NCI-H748 (cell line): ENCODE data around the gene WHAMM.
A peak's percentile ranks its signal among the peaks of the same experiment; 100 is the strongest.
"Not testable (repeated sequence)": the region's sequence is repeated elsewhere in the genome, so short reads cannot be mapped to it uniquely, and the experiment has no call there.

Experiments
- DNase-seq: peaks from one replicate; lab custom pipeline; 2025; ENCODE audit not compliant: unreplicated experiment; lab: John Stamatoyannopoulos, UW

Gene WHAMM, protein sequence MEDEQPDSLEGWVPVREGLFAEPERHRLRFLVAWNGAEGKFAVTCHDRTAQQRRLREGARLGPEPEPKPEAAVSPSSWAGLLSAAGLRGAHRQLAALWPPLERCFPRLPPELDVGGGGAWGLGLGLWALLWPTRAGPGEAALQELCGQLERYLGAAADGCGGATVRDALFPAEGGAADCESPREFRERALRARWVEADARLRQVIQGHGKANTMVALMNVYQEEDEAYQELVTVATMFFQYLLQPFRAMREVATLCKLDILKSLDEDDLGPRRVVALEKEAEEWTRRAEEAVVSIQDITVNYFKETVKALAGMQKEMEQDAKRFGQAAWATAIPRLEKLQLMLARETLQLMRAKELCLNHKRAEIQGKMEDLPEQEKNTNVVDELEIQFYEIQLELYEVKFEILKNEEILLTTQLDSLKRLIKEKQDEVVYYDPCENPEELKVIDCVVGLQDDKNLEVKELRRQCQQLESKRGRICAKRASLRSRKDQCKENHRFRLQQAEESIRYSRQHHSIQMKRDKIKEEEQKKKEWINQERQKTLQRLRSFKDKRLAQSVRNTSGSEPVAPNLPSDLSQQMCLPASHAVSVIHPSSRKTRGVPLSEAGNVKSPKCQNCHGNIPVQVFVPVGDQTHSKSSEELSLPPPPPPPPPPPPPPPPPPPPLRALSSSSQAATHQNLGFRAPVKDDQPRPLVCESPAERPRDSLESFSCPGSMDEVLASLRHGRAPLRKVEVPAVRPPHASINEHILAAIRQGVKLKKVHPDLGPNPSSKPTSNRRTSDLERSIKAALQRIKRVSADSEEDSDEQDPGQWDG

DNA sequence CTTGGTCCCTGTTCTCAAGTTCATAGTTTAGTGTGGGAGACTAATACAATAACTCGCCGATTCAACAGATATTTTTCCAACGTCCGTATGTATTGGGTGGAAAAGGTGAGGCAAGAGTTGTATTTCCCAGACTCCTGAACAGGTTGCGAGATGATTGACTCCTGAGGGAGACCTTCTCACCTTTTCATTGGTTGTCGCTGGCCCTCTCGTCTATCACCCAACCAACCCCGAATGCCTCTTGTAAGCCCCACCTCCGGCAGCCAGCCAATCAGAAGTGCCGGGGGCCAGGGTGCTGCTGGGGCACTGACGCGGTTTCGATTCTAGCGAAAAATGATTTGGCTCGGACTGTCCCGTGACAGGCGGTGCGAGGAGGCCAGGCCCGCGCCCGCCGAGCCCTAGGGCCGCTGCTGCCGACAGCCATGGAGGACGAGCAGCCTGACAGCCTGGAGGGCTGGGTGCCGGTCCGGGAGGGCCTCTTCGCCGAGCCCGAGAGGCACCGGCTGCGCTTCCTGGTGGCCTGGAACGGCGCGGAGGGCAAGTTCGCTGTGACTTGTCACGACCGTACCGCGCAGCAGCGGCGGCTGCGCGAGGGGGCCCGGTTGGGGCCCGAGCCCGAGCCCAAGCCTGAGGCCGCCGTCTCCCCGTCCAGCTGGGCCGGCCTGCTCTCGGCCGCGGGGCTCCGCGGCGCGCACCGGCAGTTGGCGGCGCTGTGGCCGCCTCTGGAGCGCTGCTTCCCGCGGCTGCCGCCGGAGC, at the start of gene WHAMM:
Gene WHAMM (plus strand): TSS at position 321 of the 753 bp plus-strand sequence. CDS start 99 bp downstream, at position 420.
- peak; percentile 93 for DNase-seq

DNA sequence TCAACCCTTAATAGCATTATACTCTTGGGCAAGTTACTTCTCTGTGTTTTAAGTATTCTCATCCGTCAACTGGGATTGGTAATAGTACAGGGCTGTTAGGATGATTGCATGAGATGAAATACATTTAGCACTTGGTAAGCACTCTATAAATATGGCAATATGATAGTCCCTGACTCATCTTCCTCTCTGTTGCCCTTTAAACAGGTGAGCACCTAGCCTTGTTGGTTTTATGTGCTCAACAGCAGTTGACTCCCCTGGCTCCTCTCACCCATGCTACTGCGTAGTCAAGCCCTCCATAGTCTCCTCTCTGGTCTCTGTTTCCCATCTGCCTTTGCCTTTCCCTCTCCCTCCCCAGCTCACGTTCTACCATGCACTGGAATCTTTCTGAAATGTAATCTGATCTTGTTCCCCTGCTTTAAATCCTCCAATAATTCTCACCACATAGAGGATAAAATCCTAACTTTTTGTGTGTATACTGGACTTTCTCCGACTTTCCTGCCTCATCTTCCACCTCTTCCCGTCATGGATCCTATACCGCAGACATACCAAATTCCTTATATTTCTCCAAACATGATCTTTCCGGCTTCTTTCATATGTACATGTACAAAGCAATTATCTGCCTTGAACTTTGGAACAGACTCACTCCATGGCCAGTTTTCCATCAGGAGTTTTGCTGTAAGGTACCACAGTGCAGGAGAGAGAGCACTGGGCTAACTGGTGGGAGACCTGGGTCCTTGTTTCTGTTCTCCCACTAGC, 45.9 kb upstream of the WHAMM start:
- no peak for DNase-seq

DNA sequence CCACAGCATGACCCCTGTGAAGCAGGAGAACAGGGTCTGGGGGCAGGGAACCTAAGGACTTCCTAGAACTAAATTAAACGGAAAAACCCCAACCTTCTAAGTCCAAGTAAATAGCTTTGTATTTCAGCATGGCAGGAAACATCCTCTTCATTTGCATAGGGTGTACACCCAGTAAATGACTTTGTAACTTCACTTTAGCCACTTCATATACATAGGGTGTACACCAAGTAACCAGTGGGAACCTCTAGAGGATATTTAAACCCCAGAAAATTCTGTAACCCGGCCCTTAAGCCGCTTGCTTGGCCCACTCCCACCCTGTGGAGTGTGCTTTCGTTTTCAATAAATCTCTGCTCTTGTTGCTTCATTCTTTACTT, 45.3 kb upstream of the WHAMM start:
- DNase-seq, result no peak

DNA sequence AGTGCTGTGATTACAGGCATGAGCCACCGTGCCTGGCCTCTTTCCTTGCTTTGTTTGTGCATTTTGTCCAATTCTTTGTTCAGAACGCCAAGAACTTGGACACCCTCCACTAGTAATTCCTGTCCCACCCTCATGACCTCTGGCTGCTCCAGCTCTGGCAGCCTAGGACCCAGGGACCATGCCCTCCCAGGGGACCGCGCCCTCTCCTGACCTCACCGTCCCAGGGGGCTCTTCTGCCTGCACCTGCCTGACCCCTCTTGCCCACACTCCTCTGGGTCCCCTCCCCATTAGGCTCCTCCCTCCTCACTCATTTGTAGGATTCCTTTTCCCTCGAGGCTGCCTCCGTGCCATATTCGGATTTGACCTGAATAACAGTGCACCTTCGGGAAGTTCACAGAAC, 44.7 kb upstream of the WHAMM start:
- DNase-seq, result no peak

DNA sequence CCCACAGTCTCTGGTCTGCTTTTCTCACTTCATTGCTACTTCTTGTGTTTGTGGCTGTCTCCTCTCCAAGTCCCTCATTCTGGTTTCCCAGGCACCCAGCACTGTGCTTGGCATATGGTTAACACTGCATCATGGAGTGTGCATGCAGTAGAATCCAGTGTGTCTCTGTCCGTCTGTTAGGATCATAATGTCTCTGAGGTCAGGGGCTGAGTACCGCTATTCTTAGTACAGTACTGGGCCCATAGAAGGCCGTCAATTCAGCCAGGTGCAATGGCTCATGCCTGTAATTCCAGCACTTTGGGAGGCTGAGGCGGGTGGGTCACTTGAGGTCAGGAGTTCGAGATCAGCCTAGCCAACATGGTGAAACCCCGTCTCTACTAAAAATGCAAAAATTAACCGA, 43.2 kb upstream of the WHAMM start:
- DNase-seq, result not testable (repeated sequence)

DNA sequence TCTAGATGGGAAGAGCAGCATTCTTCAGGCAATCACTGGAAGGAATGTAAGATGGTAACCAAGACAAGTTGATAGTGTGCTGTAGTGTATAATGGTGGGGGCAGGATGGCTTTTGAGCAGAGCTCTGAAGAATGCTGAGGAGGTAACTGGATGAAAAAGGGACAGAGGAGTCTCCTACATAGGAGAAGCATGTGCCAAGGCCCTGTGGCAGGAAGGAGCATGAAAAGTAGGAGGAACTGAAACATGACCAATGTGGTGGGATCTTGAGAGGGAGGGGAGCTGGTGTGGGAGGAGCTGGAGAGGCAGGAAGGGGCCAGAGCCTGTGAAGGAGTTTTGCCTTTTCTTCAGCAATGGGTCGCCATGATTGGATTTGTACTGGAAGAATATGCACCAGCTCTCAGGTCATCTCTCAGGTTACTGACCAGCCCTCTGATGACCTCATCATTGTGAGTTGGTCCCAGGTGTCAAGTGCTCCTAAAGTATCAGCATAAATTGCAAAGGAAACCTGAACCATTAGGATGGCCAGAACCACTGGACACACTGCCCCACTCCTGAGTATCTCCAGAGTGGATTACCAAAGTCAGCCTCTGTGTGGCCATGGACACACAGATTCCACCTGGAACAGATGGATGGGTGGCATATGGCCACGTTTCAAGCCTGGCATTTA, 42.1 kb upstream of the WHAMM start:
- no peak for DNase-seq

DNA sequence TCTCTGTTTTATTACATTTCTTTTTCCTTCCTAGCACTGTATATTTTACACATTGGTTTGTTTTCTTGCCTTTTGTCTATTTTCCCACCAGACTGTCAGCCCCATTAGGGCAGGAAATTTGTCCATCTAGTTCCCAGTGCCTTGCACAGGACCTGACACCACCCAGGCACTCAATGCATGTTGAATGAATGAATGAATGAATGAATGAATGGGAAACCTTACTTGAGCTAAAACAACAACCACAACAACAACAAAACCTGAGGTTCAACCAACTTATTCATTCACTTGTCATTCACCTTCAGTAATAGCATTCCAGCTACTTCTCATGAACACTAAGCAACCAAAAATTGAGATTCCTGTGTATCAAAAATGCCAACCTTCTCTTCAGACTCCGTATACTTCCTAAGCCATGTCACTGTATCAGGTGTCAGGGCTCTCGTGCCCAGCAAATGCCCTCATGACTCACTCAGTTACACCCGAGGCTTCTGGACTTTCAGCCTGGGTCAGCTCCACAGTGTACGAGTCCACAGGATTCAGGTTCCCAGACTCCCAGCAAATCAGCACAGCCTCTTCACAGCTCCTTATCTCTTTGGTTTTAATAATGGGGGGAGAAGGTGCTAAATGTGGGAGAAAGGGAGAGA, 40.9 kb upstream of the WHAMM start:
- no peak for DNase-seq

DNA sequence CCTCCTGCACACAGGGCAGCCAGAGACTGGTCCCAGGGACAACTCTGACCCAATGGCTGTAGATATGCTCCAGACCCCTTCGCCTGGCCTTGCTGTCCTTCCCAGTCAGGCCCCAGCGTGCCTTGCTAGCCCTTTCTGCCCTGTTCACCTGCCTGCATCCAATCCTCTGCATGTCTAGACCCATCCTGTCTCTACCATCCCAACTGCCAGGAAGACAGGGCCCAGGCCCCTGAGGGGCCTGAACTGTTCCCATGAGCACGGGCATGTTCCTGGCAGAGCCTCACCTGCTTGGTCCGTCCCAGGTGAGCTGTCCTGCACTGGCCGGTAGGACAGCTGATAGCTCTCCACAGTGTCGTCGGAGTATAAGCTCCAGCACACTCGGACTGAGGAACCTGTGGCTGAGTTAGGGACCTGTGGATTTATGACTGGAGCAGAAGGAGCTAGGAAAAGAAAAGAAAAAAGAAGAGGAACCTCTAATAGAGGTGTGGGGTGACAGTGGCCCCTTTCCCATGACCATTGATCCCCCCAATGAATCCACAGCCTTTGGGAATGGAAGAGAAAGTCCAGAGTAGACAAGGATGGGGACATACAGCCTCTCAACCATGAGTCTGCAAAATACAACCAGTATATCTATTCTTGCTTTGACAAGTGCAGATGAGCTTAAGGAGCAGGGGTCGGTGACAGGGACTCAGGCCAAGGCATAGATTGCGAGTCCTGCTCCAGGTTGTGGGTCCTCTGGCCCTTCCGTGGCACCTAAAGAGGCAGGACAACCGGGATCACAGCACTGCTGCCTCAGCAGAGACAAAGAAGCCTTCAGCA, 37.4 kb upstream of the WHAMM start:
- no peak for DNase-seq

DNA sequence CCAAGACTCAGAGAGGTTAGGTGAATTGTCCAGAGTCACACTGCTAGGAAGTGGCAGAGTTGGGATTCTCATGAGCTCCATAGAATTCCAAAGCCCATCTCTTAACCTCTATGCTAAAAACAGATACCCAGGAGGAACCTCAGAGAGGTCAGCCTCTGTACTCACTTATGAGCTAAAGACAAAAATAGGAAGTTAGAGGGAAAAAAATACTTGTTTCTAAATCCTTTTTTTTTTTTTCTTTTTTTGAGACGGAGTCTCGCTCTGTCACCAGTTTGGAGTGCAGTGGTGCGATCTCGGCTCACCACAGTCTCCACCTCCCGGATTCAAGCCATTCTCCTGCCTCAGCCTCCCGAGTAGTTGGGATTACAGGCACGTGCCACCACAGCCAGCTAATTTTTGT, 34.9 kb upstream of the WHAMM start:
- no peak for DNase-seq

DNA sequence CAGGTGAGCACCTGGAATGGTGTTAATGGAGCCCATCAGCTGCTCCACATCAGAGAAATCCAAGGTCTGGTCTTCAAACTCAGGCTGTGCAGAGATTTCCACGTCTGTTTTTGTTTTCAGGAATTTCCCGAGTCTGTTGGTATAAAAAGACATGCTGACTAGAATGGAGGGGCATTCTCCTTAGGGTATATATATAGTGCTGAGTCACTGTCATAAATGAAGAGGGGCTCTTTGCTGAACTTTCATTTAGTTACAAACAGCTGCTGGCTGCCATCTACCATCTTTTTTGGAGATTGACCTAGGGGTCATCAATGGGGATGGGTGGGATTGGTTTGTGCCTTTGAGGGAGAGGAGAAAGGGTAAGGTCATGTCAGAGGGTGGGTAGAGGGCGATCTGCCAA, 30.7 kb upstream of the WHAMM start:
- no peak for DNase-seq

DNA sequence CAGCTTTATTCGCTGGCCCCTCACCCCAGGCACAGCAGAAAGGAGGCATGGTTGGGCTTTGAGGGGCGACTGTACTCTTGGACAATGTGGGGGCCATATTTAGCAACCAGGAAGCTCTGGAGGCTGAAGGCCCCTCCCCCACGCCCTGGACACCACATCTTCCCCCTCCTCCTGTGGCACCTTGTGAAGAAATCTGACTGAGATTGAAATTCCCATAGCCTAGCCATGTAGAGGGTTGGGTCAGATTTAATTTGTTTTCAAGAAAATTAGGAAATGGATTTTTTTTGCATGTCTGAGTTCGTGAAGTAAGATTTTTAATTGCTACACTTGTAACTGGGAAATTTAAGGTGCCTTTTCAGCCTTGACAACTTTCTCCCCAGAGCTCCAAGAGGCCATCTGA, 28.1 kb upstream of the WHAMM start:
- no peak for DNase-seq

DNA sequence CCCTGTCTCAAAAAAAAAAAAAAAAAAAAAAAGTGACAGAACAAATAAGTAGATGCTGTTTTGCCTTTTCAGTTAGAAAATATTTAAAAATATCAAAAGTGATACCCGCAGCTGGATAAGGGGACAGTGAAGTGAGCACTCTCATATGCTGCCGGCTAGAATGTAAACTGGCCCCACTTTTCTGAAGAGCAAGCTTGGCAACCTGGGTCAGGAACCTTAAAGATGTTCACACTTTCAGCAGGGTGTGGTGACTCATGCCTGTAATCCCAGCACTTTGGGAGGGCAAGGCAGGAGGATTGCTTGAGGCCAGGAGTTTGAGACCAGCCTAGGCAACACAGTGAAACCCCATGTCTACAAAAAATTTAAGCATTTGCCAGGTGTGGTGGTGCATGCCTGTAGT, 20.9 kb upstream of the WHAMM start:
- no peak for DNase-seq

DNA sequence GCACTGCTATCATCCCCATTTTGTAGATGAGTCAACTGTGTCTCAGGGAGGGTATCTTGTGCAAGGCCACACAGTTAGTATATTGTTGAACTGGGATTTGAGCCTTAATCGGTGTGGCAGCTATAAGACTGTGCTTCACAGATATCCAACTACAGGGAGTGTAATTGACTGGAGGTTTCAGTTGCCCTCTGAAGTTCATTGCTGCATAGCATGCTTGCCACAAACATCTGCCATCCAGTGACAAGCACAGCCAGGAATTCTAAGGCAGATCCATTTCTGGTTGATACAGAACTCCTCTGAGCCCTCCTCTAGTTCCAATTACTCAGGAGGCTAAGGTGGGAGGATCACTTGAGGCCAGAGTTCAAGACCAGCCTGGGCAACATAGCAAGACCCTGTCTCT, 19.9 kb upstream of the WHAMM start:
- no peak for DNase-seq

DNA sequence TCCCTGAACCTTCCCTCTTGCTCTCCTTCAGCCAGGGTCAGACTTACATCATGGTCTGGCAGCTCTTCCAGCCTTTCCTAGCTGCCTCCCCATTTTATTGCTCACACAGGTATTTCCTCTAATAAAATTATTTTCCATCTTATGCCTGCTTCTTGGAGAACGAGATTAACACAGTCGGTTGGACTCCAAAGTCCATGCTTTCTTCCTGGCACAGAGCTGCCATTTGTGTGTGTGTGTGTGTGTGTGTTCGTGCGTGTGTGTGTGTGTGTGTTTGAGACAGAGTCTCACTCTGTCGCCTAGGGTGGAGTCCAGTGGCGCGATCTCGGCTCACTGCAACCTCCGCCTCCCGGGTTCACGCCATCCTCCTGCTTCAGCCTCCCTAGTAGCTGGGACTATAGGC, 19.1 kb upstream of the WHAMM start:
- DNase-seq, result no peak

DNA sequence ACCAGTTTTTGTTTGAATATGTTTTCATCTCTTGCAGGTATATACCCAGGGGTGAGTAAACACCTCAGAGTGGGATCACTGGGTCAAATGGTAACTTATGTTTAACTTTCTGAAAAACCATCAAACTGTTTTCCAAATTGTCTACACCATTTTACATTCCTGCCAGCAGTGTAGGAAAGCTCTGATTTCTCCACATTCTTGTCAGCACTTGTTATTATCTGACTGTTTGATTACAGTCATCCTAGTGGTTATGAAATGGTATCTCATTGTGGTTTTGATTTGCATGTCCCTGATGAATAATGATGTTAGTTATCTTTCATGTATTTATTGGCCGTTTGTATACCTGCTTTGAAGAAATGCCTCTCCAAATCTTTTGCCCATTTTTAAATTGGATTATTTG, 17.4 kb upstream of the WHAMM start:
- DNase-seq, result no peak

DNA sequence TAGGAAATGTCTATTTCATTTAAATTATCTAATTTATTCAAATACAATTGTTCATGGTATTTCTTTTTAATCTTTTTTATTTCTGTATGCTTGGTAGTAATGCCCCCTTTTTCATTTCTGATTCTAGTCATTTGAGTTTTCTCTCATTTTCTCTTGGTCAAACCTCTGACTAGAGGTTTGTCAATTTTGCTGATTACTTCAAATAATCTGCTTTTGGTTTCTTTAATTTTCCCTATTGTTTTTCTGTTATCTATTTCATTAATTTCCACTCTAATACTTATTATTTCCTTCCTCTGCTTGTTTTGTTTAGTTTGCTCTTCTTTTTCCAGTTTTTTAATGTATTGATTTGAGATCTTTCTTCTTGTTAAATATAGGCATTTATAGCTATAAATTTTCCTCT, 15.7 kb upstream of the WHAMM start:
- DNase-seq, result no peak

DNA sequence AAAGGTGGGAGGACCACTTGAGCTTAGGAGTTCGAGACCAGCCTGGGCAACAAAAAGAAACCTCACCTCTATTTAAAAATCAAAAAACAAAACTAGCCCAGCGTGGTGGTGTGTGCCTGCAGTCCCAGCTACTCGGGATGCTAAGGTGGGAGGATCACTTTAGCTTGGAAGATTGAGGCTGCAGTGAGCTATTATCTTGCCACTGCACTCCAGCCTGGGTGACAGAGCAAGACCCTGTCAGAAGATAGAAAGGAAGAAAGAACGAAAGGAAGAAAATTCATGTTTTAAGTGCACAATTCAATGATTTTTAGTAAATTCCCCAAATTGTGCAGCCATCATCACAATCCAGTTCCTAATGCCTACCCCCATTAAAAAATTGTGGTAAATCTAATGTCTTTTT, 11.3 kb upstream of the WHAMM start:
- no peak for DNase-seq

DNA sequence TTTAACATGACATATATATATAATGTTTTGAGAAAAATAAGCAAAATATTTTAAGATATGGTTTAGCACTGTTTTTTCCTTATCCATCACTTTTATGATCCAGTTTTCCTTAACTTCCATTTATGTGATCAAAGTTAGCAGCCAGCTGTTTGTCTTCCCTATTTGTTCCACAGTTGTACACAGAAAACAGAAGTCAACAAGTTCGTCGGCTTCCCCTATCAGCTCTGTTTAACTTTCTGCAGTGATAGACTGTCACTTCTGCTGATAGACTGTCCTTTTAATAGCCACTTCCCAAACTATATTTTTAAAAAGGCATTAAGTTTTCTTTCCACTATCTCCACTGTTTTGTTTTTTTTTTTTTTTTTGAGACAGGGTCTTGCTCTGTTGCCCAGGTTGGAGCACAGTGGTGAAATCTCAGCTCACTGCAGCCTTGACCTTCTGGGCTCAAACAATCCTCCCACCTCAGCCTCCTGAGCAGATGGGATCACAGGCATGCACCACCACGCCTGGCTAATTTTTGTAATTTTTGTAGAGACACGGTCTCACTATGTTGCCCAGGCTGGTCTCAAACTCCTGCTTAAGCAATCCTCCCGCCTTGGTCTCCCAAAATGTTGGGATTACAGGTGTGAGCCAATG, 10.8 kb upstream of the WHAMM start:
- no peak for DNase-seq
